HG02798 (cell line): ENCODE data around the gene CFAP53.
"Not testable (repeated sequence)": the region's sequence is repeated elsewhere in the genome, so short reads cannot be mapped to it uniquely, and the experiment has no call there.

Experiments
- ATAC-seq: cut with Tn5 transposase; IDR thresholded peaks from one replicate; pipeline ENCODE4 v1.9.1; 2021; ENCODE audit warnings: mild to moderate bottlenecking; ENCODE audit not compliant: unreplicated experiment, poor library complexity

Gene CFAP53

DNA sequence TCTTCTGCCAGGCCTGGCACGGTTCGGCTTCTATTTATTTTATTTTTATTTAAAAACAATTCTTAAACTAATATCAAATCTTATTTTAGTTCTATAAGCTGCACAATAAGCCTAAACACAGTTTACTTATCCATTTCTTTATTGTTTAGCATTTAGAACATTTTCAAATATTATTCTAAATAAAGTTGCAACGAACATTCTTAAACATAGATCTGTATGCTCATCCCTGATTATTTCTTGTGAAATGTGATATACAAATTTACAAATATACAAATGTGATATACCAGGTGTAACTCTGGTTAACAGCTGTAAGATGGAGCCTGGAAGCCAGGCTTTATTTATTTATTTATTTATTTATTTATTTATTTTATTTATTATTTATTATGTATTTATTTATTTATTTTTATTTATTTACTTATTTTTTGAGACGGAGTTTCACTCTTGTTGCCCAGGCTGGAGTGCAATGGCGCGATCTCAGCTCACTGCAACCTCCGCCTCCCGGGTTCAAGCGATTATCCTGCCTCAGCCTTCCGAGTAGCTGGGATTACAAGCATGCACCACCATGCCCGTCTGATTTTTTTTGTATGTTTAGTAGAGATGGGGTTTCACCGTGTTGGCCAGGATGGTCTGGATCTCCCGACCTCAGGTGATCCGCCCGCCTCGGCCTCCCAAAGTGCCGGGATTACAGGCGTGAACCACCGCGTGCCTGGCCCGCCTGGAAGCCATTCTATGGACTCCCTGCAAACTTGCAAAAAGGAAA lies 22.2 kb upstream of the CFAP53 start:
- ATAC-seq: not testable (repeated sequence)

DNA sequence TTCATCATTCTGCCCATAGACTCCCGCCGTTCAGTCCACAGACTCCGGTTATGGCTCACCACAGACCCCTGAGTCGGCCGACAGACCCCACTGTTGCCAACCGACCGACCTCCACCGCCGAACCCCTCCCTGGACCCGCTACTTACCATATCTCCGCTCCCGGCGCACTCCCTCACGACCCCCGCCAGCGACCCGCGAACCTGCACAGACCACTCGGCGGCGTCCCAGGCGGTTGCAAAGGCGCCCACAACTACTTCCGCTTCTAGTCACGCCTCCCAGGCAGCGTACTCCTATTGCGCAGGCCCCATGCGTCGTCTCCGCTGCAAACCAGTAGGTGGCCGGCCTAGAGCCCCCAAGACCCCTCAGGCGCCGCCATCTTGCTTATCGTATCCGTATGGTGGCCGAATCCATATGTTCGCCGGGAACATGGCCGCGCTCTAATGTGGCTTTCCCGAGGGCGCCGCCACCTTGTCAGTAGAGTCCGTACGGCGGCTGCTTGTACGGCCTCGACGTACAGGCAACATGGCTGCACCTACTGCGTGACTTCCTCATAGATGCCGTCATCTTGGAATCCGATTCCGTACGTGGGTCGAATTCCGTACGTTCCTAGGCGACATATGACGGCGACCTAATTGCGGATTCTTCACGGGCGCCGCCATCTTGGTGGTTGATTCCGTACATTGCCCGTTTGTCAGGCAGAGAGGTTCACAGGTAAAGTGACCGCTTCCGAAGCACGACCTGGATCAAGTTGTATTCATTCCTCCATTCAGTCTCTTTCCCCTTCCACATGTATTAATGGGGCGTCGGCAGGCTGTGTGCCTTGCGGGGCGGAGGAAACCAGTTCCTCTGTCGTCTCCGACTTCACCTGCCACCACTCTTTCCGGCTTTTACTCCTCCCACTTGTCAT lies 21.4 kb upstream of the CFAP53 start, which contains the start of gene CXXC1:
TSS of gene CXXC1 (minus strand) at position 252 of the 907 bp plus-strand sequence. CDS start at position 149, 103 bp downstream.
- ATAC-seq: peak; percentile 94

DNA sequence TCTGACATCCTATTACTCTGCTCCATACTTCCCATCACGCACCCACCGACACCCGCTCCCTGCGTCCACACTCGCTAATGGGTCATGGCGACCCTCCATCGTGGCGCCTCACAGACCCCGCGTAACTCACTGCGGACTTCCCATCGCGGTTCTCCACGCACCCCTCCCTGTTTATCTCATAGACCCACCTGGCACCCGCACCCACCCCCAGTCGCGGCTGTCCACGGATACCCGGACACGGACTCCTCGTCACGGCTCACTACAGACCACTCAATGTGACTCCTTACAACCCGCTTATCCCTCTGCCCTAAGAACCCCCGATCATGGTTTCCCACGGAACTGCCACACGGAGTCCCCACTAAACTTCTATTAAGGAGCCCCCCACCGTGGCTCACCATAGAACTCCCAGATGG lies 20.7 kb upstream of the CFAP53 start:
- no peak for ATAC-seq

DNA sequence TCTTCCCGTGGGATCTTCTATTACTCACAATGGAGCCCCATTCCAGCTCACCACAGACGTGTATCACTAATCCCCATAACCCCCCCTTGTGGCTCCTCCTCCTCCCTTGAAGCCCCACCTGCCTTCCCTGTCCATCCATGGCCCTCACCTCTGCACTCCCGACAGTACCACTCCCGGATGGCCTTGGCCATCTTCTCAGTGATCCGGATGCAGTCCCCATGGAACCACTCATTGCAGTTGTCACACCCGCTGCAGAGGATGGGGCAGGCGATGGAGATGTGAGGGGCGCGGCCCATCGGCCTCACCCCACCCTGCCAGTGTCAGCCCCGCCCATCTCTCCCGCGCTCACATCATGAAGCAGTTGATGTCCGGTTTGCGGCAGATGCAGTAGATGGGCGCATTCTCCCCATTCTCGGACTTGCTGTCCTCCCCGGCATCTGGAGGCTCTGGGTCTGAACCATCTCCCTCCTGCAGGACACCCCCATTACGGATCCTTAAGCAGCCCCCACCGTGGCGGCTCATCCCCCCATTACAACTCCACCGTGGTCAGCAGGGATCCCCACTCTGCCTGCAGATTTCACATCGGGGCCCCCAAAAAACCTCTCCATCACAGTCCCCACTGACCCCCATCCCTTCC lies 20.2 kb upstream of the CFAP53 start:
- no peak for ATAC-seq

DNA sequence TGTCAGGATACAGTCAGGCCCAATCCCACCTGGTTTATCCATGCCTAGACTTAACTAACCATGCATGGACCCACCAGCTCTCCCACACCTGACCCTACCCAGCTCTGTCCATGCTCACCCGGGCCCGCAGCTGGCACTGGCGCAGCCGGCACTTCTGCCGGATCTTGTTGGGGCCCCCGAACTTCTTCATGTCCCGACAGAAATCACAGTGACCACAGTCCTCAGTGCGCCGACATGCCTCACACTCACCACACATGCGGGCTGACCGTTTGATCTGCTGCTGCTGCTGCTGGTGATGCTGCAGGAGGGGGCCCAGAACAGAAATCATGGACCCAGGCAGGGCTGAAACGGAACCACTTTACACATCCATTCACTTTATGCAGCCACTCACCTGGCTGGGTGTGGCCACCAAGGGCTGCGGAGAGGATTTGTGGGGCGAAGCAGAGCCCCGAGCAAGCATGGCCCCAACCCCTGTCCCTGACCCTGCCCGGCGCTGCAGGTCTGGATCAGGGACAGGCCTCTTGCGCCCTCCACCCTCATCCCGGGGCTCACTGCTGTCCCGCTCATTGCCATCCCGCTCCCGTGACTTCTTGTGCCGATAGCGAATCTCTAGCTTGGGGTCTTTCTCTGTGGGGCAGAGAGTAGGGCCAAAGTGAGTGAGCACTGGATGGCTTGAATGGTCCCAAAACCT lies 19.5 kb upstream of the CFAP53 start:
- ATAC-seq: no peak

DNA sequence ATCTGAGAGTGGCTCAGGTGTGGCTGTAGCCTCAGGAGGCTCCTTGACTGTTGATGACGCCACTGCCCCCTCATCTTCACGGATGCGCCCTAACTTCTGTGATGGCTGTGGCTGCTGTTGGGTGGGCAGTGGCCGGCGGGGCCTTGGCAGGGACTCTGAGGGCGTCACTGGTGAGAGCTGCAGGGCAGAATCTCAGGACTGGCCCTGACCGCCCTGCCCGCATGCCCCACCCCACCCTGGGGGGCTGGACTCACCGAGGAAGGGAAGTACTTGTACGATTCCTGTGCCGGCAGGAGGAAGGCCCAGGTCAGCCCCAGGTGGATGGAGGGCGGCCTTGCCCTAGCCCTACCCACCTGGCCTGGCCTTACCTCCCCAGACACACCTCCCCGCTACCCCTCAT lies 18.8 kb upstream of the CFAP53 start:
- ATAC-seq: no peak

DNA sequence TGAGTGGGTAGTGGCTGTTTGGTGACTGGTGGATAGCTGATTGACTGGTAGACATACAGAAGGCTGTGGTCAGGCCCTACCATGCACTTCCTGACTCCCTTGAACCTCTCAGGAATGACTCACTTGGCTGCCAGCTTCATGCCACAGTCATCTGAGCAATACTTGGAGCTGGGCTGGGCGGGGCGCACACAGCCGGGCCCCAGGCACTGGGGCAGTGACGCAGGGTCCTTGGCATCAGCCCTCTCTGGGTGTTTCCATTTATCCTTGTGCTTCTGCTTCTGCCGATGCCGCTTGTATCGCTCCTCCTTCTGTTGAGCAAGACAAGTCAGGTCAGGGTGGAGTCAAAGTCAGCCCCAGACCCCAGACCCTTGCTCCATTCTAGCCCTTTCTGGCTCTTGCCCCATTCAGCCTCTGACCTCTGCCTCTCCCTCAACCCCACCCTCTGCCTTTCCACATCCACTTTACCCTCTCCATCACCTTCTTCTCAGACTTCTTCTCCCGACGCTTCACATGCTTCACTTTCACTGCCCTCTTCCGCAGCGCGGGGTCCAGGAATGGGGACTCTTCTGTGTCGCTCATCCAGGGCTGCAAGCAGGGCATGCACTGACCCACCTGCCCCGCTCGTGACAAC lies 18.1 kb upstream of the CFAP53 start:
- no peak for ATAC-seq

DNA sequence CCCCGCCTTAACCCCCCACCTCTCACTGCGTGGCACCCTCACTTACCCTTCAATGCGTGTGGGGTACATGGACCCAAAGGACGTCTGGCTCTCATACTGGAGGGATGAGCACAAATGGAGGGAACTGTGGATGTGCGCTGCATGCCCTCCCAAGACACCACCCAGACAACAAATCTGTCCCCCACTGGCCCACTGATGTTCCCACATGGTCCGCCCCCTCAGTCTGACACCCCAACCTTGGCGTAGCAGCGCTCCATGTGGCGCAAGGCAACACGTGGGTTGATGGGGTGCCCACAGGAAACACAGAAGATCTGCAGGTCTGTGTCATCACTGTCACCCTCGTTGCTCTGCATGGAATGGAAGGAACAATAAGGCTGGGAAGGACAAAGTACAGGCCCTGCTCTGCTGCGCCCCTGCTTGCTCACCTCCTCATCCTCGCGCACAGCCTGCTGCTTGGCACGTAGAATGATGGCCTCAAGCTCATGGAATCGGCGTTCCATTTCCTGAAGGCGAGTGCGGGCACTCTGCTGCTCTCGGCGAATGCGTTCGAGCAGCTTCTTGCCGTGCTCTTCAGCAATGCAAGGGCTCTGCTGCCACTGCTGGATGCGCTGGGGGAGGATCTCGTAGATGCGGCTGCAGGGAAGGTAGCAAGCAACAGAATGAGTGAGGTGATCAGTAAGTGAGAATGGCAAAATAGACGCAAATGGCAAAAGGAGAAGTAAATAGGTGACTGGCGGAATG lies 17.3 kb upstream of the CFAP53 start:
- no peak for ATAC-seq

DNA sequence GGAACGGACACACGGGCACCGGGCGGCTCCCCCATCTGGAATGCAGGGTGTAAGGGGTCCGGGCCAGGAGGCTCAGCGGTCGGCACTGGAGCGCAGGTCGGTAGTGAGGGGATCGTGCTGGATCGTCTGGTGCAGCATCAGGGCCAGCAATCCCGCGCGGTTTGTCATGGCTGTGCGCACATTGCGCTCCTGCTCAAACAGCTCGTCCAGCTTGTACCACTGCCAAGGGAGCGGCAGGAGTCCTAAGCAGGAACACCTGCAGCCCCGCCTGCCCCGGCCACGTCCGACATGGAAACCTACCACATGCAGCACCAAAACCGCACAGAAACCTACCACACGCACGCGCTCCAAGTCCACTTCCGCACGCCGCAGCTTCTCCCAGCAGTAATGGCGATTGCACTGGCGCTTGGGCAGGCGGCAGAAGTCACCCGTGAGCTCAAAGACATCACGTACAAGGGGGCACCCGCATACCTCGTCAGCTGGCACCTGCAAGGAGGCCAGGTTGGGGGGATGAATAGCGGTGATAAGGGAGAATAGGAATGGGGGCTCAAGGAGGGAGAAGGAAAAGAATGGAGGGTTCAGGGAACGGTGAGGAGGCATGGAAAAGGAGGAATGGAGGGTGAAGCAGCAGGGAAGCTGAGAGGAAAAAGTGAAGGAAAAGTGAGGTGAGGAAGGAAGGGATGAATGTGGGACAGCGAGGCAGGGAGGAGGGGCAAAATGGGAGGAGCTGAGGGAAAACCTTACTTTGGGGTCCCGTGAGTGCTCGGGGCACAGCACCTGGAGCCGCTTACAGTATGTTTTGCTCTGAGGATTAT lies 16.4 kb upstream of the CFAP53 start:
- ATAC-seq: no peak

DNA sequence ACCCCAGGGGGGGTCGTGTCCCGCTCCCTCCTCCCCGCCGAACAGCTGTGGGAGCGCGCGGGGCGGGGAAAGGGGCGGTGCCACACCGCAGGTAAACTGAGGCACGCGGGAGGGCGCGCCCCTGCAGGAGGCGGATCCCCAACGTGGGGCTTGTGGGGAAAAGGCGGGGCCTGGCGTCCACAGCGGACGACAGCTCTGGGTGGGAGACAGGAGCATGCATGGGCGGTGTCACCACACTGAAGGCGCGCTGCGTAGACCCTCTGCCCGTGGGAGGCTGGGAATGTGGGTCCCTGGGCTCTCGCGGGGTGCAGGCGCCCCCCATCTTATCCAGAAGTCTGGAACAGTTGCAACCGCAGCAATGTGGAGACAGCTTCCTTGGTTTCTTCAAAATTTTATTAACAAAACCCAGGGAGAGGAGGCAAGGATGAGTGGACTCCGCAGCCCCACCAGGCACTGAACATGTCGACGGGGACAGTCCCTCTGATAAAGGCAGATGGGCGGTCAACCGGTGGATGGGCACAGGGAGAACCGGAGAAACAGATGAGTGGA lies 15.8 kb upstream of the CFAP53 start:
- ATAC-seq: no peak

DNA sequence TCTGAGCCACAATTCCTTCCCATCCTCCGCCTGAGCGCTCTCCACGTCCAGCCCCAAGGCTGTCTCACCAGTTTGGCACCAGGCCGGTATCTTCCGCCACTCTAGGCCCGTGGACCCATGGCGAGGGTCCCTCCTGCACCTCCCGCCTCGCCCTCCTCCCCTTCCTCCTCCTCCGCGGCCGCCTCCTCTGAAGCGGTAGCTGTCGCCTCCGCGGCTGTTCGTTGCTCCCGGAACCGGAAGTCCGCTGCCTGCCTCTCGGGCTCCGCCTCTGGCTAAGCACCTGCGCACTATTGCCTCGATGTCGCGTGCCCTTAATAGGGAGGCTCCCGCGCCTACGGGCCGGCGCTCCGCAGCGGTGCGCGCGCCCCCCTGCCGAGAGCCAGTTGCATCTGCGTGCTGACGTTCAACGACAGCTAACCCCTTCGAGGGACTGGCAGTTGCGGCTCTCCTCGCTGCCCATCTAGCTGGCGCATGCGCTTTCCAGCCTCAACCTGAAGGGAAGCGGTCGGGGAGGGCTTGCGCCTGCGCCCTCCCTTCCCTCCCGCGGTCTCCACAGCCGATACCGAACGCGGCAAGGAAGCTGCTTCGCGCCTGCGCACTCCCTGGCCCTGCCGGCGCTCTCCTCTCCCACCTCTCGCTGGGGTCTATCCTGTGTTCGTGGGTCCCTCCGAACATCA lies 15.1 kb upstream of the CFAP53 start, which contains the start of gene MBD1:
TSS of gene MBD1 (minus strand) at position 229 of the 677 bp plus-strand sequence. CDS start 1,531 bp downstream, outside the sequence.
- ATAC-seq: peak; percentile 91

DNA sequence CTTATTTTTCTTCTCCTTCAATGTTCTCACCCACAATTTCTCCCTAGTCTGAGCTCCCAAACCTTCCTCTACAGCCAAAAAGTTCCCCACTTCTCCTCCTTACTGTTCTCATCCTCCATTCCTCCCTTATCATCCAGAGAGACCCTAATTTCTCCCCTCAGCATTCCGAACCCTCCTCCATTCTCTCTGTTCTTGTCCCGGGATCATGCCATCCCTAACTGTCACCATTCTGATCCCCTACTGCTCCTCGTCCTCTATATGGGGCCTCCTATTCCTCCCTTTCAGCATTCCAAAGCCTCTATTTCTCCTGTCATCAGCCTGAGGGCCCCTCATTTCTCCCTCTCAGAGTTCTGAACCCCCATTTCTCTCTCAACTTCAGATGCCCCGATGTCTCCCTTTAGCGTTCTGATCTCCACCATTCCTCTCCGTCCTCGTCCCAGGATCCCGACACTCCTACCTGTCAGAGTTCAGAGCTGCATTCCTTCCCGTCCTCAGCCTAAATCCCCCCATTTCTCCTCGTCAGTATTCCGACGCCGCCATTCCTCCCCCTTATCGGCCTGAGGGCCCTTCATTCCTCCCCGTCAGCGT lies 14.5 kb upstream of the CFAP53 start:
- no peak for ATAC-seq

DNA sequence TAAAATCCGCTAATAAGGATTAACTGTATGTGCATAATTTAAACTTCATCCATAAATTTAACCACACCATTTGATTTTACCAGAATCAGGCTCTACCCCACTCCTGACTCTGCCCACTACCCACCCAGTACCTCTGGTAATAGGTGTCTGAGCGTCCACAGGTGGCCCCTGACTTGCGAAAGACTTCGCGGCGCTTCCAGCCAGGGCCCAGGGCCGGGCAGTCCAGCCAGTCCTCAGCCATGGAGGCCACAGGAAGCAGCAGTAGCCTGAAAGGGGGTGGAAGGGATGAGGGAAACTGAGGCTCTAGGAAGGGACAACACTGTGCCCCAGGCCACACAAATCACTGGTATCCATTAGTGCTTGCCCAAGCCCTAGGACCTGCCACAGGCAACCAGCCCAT lies 13.5 kb upstream of the CFAP53 start:
- ATAC-seq: no peak

DNA sequence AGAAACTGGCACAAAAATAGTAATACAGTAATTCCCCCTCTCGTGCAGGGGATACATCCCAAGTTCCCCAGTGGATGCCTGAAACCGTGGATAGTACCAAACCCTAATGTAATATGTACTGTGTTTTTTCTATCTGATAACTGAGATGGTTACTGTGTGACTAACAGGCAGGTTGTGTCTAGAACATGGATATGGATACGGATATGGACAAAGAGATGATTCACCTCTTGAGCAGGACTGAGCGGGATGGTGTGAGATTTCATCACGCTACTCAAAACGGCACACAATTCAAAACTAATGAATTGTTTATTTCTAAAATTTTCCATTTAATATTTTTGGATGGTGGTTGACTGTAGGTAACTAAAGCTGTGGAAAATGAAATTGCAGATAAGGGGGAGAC lies 11.6 kb upstream of the CFAP53 start:
- ATAC-seq: no peak

DNA sequence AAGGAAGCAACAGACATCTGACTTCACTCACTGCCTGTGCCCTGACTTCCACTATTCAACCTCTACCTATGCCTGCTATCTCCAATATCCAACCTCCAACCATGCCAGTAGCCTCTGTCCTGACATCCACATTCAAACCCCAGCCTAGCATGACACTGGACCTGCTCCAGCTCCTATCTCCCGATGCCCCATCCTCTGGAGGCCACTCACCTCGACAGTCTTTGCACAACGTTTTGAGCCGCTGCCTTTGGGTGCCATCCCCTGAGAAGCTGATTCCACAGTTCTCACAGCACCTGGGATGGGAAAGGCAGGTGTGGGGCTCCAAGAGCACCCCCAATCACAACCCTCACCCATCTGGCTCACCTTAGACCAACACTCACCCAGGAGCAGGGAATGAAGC lies 10.2 kb upstream of the CFAP53 start:
- no peak for ATAC-seq

DNA sequence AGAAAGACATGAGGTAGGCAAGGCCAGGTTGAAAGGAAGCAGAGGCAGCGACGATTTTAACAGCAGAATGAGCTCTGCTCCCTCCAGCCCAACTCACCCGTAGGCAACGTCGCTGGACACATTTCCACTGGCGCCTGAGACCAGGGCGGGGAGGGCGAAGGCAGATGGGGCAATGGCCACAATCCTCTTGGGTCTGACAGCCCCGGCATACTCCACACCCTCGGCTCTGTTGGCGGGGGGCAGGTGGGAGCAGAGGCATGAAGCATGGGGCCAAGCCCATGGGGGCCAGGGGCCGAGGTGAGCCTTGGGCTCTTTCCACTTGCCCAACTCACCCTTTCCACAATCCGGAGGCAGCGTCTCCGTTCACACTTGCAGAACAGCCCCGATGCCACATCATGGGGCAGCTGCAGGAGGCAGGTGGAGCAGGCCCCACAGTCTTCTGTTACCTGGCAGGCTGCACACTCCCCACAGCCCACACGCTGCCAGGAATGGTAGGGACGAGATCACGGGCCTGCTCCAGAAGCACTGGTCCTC lies 9.3 kb upstream of the CFAP53 start:
- no peak for ATAC-seq

DNA sequence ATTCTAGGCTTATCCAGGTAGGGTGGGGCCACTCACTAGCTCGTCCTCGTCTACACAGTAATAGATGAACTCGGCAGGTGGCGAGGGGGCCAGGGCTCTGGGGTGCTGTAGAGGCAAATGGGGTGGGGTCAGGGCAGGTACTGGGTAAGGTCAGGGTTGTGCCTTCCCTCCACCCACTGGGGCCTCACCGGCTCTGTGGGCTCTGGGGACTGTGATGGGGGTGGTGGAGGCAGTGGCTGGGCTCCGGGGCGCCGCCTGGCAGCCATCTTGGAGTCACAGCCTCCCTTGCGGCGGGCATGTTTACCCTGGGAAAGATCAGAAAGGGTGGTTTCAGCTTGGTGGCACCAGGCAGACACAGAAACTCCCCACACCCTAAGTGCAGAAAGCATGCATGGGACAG lies 8.6 kb upstream of the CFAP53 start:
- ATAC-seq: no peak
